Thyroid gland (tissue), 4 donors: ENCODE results near the gene MAGI1.

Experiments used
- CTCF ChIP-seq, 6 experiments: fragments of 200-600 bp in 3 of 6; fragments of 450-650 bp in 3 of 6; sonication (generic) in 3 of 6; IDR thresholded peaks; one replicate each; pipeline ENCODE4 v1.5.1; 2016 to 2019; ENCODE audit warnings: antibody characterized with exemption in 6 of 6, mild to moderate bottlenecking in 2 of 6, inconsistent platforms in 1 of 6, moderate library complexity in 1 of 6
- POLR2A ChIP-seq, 2 donors: fragments of 450-650 bp; IDR thresholded peaks; one replicate each; pipeline ENCODE4 v1.6.1; 2017; ENCODE audit warnings: antibody characterized with exemption in 2 of 2, mild to moderate bottlenecking in 2 of 2, moderate library complexity in 1 of 2

GRCh38 chr3:65793495-65794200, 245.1 kb downstream of the MAGI1 start:
- no peak for TF ChIP-seq CTCF (IDR thresholded peaks at IDR 0.05)
- no peak for TF ChIP-seq POLR2A (IDR thresholded peaks at IDR 0.05)
